SK-N-MC (cell line): ENCODE measurements around the gene MARCHF10.

Source experiments
- EZH2 ChIP-seq: fragments of 200-600 bp; sonication (generic); IDR thresholded peaks from one replicate; pipeline ENCODE4 v1.6.1; 2017; ENCODE audit warnings: antibody characterized with exemption
- FOXP2 ChIP-seq: optimal IDR thresholded peaks from 2 replicates; pipeline ENCODE3; 2011; ENCODE audit warnings: mild to moderate bottlenecking, moderate library complexity; ENCODE audit not compliant: insufficient read depth; ENCODE audit errors: extremely low read length, control extremely low read depth
- POLR2AphosphoS5 ChIP-seq: IDR thresholded peaks from 2 replicates; pipeline ENCODE4 v1.6.1; 2012; ENCODE audit warnings: mild to moderate bottlenecking, low read depth, low read length, borderline replicate concordance

DNA sequence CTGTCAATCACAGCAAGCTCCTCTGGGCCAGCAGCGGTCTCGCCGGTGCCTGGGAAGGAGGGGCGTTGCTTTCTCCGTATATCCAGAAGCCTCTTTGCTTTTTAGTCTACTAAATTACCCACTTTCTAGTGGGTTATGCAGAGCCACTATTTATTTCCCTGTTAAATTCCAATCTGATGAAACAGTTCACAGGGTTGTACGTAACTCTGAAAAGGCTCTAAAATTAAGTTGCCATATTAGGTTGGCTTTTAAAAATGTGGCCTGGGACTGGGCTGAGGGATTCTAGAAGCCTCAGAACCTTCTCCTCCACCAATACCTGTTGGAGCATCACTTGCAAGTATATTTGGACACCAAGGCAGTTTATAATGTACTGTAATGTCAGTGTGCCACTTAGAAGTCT, 27.2 kb downstream of the MARCHF10 start:
- TF ChIP-seq EZH2 (no peak), POLR2AphosphoS5 (no peak), FOXP2 (no peak)
